ENCODE data around the gene AFAP1L2. TPM values are rescaled to one million over a fixed set of nuclear protein-coding genes. Genes with fewer than 3 reads are reported as not detected.

AFAP1L2 gene
- total RNA-seq, 4 donors from 2014 or later: 6.5 to 35.5 (median 12.9) TPM

DNA sequence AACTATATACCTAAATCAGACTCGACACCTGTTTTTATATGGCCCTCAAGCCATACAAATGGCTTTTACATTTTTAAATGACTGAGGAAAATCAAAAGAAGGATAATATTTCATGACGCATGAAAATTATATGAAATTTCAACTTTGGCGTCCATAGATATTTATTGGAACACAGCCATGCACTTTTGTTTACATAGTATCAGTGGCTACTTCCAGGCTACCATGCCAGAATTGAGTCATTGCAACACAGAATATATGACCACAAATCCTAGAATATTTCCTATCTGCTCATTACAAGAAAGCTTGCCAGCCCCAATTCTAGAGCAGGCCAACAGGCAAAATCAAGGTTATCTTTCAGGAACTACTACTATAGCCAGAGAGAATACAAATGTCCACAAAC lies 29.3 kb downstream of the AFAP1L2 start:
- peak overlapping the region in 2 of 4 donors; percentile 50 to 69 for H3K27ac ChIP-seq

DNA sequence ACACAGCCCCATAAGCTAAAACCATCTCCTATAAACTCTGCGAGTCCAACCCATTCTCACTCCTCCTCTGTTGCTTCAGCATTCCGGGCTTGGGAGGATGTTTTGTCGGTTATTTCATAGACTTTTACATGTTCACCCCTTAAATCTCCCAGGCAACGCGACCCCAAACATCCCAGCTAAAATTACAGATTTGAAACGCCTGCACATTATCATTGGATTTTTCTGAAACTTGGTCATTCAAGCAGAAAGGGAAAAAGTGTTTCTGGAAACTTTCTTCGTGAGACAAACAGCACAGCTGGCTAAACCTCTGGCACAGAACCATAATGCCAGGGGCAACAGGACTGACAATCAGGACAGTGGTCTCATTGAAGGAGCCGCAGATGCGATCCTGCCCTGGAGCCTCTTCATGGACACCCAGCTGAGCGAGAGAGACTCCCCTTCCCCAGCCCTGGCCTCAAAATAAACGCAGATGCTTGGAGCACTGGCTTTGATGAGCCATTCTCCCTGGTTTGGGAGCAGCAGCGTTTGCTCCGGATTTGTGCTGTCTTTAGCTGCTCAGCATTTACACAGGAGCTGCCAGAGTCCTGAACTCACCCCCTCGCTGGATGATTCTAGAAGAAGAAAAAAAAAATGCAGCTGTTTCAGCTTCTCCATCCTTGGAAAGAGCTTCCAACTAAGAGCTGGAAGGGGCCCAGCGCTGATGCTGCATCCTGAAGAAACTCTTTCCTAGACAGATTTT lies 30.1 kb downstream of the AFAP1L2 start:
- no peaks in the 10 kb centered on the region for H3K36me3 ChIP-seq
- H3K9me3 ChIP-seq: no peaks in the 10 kb centered on the region
- H3K4me3 ChIP-seq: no peak overlapping the region
- no peaks in the 10 kb centered on the region for H3K27me3 ChIP-seq
- DNase-seq: peak in 1 of 3 donors; percentile 61
- no peak for TF ChIP-seq POLR2A (IDR thresholded peaks at IDR 0.05)
- TF ChIP-seq, protein P1, sequence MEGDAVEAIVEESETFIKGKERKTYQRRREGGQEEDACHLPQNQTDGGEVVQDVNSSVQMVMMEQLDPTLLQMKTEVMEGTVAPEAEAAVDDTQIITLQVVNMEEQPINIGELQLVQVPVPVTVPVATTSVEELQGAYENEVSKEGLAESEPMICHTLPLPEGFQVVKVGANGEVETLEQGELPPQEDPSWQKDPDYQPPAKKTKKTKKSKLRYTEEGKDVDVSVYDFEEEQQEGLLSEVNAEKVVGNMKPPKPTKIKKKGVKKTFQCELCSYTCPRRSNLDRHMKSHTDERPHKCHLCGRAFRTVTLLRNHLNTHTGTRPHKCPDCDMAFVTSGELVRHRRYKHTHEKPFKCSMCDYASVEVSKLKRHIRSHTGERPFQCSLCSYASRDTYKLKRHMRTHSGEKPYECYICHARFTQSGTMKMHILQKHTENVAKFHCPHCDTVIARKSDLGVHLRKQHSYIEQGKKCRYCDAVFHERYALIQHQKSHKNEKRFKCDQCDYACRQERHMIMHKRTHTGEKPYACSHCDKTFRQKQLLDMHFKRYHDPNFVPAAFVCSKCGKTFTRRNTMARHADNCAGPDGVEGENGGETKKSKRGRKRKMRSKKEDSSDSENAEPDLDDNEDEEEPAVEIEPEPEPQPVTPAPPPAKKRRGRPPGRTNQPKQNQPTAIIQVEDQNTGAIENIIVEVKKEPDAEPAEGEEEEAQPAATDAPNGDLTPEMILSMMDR (IDR thresholded peaks at IDR 0.05): no peak
- peak overlapping the region; percentile 1 to 73 (median 56) for H3K27ac ChIP-seq
- no peaks in the 10 kb centered on the region for H3K4me1 ChIP-seq

More for the DNA sequence above, 29.3 kb downstream of the AFAP1L2 start:
- no peak overlapping the region for H3K4me3 ChIP-seq
- no peak for DNase-seq
- H3K36me3 ChIP-seq: no peaks in the 10 kb centered on the region
- no peaks in the 10 kb centered on the region for H3K4me1 ChIP-seq
- H3K9me3 ChIP-seq: no peaks in the 10 kb centered on the region
- TF ChIP-seq, protein P1 (IDR thresholded peaks at IDR 0.05): no peak
- TF ChIP-seq POLR2A (IDR thresholded peaks at IDR 0.05): no peak
- no peaks in the 10 kb centered on the region for H3K27me3 ChIP-seq

DNA sequence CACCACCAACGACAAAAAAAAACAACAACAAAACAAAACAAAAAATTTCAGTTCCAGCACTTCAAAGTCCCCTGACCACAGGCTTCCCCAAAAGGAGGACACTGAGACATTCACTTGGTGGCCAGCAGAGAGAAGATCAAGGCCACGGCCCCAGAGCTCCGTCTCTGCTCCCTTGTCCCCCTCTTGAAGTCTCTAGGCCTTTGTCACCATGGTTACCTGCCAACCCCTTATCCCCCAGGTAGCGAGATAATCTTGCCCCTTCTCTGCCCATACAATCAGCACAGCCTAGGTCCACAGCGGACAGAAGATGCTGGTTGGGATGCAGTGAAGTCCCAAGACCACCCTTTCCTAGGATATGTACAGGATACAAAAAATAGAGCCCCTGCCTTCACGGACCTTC lies 30.7 kb downstream of the AFAP1L2 start:
- Histone ChIP-seq H3K27ac (peak overlapping the region in 3 of 4 donors; percentile 1 to 73 (median 69)), H3K4me1 (no peaks in the 10 kb centered on the region), H3K9me3 (no peaks in the 10 kb centered on the region), H3K27me3 (no peaks in the 10 kb centered on the region), H3K36me3 (no peaks in the 10 kb centered on the region), H3K4me3 (no peak overlapping the region)
- no peak for DNase-seq
- TF ChIP-seq, protein P1 (IDR thresholded peaks at IDR 0.05): no peak
- TF ChIP-seq POLR2A (IDR thresholded peaks at IDR 0.05): no peak

DNA sequence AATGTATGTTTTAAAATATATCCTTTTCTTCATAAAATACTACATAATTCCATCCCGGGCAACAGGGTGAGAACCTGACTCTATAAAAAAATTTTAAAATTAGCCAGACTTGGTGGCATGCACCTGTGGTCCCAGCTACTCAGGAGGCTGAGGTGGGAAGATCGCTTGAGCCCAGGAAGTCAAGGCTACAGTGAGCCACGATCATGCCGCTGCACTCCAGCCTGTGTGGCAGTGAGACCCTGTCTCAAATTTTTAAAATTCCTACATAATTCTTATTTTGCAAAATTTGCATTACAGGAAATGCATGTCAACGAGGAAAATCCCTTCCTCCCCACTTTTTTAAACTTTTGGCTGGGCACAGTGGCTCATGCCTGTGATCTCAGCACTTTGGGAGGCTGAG lies 31.3 kb downstream of the AFAP1L2 start:
- peaks cover 0 to 2% (median 0%) of the 10 kb centered on the region in 4 donors for H3K4me1 ChIP-seq
- peak overlapping the region in 1 of 4 donors; percentile 69 for H3K27ac ChIP-seq
- no peak overlapping the region for H3K4me3 ChIP-seq
- no peaks in the 10 kb centered on the region for H3K27me3 ChIP-seq
- TF ChIP-seq, protein P1 (IDR thresholded peaks at IDR 0.05): no peak
- TF ChIP-seq POLR2A (IDR thresholded peaks at IDR 0.05): no peak
- no peaks in the 10 kb centered on the region for H3K36me3 ChIP-seq
- no peak for DNase-seq
- no peaks in the 10 kb centered on the region for H3K9me3 ChIP-seq

DNA sequence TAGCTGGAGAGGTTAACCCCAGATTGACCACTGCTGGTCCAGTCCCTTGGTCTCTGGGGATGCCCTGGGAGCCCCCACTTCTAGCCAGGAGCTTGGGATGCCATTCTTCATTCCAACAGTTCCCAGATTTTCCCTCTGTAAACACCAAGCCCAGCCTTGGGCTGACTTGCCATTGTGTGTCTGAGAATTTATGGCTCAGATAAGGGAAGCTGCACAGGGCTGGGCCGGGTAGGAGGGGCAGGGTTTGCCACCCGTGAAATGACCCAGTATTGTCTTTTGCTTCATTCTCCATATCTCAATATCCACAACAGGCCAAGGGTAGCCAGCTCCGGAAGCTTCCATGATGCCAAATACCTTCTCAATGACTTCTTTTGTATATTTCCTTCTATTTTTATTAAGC lies 32.1 kb downstream of the AFAP1L2 start:
- no peaks in the 10 kb centered on the region for H3K9me3 ChIP-seq
- no peak for TF ChIP-seq POLR2A (IDR thresholded peaks at IDR 0.05)
- TF ChIP-seq, protein P1 (IDR thresholded peaks at IDR 0.05): no peak
- H3K4me1 ChIP-seq: peaks cover 0 to 8% (median 0%) of the 10 kb centered on the region in 4 donors
- no peak for DNase-seq
- H3K36me3 ChIP-seq: no peaks in the 10 kb centered on the region
- H3K27ac ChIP-seq: no peak overlapping the region
- no peaks in the 10 kb centered on the region for H3K27me3 ChIP-seq
- H3K4me3 ChIP-seq: no peak overlapping the region

Measured in Peyer's patch (tissue), 4 donors.